Nephron (organoid): ENCODE data around the gene TMEM30B.
A peak's percentile ranks its signal among the peaks of the same experiment; 100 is the strongest.

Experiments used
- H3K27ac Mint-ChIP-seq, 3 experiments: 2 replicates each; pipeline ENCODE4 v1.8.0; 2020; ENCODE audit warnings: mixed read lengths in 3 of 3, mild to moderate bottlenecking in 2 of 3, moderate library complexity in 1 of 3
- H3K27me3 Mint-ChIP-seq: 2 replicates; pipeline ENCODE4 v1.8.0; 2021; ENCODE audit warnings: low read depth, mild to moderate bottlenecking, moderate library complexity, mixed read lengths
- H3K36me3 Mint-ChIP-seq: 2 replicates; pipeline ENCODE4 v1.8.0; 2020; ENCODE audit warnings: low read depth, mixed read lengths
- H3K4me1 Mint-ChIP-seq: 2 replicates; pipeline ENCODE4 v1.8.0; 2020; ENCODE audit warnings: mixed read lengths
- H3K4me3 Mint-ChIP-seq, 3 experiments: 2 replicates each; pipeline ENCODE4 v1.8.0; 2020; ENCODE audit warnings: mild to moderate bottlenecking in 3 of 3, mixed read lengths in 3 of 3, moderate library complexity in 2 of 3
- H3K9me3 Mint-ChIP-seq: 2 replicates; pipeline ENCODE4 v1.8.0; 2020; ENCODE audit warnings: mixed read lengths
- TF ChIP-seq, protein P1 (sequence below), 3 experiments: fragments of 200-600 bp; sonication (generic); IDR thresholded peaks; one replicate each; pipeline ENCODE4 v1.5.0; 2021; ENCODE audit warnings: antibody characterized with exemption in 3 of 3; ENCODE audit not compliant: unreplicated experiment in 3 of 3

TMEM30B gene, protein sequence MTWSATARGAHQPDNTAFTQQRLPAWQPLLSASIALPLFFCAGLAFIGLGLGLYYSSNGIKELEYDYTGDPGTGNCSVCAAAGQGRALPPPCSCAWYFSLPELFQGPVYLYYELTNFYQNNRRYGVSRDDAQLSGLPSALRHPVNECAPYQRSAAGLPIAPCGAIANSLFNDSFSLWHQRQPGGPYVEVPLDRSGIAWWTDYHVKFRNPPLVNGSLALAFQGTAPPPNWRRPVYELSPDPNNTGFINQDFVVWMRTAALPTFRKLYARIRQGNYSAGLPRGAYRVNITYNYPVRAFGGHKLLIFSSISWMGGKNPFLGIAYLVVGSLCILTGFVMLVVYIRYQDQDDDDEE

DNA sequence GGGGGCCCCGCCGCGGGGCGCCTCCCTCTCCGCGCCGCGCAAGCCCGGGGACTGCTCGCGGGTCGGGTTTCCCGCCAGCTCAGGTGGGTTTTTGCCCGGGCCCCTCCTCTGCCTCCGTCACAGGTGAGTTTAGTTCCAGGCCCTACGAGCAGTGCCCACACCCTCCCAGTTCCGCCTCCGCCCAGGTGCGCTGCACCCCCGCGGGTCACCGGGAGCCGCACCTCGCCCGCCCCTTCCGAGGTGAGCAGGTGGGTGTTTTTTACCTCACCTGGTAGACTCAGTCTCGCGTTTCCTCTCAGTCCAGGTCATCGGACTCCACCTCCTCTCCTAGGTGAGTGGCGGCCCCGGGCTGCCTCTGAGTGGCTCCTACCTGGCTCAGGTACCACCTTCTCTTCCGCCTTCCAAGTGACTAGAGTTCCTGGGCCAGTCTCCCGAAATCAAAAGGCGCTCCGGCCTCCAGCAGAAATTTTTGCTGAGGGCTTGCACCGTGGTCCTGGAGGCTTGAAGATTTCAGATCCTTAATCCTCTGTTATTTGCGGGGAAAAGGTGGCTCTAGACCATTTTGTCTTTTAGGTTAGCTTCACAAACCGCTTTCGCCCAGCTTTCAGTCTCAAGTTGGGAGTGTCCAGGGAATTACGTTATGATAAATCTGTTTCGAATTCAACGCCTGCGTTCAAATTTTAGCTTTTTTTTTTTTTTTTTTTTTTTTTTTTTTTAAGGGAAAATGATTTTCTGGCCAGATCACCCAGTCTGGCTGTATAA lies at the start of gene TMEM30B:
Gene TMEM30B (minus strand): TSS at position 153 of the 762 bp plus-strand sequence. CDS start 191 bp downstream, outside the sequence.
- TF ChIP-seq, protein P1, sequence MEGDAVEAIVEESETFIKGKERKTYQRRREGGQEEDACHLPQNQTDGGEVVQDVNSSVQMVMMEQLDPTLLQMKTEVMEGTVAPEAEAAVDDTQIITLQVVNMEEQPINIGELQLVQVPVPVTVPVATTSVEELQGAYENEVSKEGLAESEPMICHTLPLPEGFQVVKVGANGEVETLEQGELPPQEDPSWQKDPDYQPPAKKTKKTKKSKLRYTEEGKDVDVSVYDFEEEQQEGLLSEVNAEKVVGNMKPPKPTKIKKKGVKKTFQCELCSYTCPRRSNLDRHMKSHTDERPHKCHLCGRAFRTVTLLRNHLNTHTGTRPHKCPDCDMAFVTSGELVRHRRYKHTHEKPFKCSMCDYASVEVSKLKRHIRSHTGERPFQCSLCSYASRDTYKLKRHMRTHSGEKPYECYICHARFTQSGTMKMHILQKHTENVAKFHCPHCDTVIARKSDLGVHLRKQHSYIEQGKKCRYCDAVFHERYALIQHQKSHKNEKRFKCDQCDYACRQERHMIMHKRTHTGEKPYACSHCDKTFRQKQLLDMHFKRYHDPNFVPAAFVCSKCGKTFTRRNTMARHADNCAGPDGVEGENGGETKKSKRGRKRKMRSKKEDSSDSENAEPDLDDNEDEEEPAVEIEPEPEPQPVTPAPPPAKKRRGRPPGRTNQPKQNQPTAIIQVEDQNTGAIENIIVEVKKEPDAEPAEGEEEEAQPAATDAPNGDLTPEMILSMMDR (IDR thresholded peaks at IDR 0.05; ENCODE audit: unreplicated experiment in 3 of 3): no peak
- Mint-ChIP-seq H3K9me3 (no peaks in the 10 kb centered on the region), H3K4me1 (peaks cover 26% of the 10 kb centered on the region), H3K27me3 (peaks cover 76% of the 10 kb centered on the region), H3K36me3 (no peaks in the 10 kb centered on the region), H3K4me3 (peak within 1 kb of the TSS; percentile 82 to 92 (median 86)), H3K27ac (peak within 1 kb of the TSS; percentile 56 to 89 (median 56))

DNA sequence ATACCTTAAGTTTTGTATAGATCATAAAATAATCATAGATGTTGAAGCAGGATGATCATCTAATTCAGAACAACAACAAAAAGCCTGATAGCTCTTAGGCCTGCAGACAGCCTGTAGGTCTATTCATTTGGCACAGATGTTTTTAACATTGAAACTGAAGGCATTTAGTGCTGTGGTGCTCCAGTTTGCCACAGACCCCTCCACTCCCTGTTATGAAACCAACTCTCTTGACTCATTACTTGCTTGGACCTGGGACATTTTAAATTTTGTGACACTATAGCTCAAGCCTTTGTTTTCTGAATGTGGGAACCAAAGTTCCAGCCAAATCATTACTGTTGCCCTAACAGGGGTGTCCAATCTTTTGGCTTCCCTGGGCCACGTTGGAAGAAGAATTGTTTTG lies 49.4 kb upstream of the TMEM30B start:
- TF ChIP-seq, protein P1 (IDR thresholded peaks at IDR 0.05; ENCODE audit: unreplicated experiment in 3 of 3): no peak
- Mint-ChIP-seq H3K36me3 (no peaks in the 10 kb centered on the region), H3K27me3 (peaks cover 11% of the 10 kb centered on the region), H3K27ac (no peak overlapping the region), H3K4me3 (no peak overlapping the region), H3K9me3 (peaks cover 6% of the 10 kb centered on the region), H3K4me1 (no peaks in the 10 kb centered on the region)

DNA sequence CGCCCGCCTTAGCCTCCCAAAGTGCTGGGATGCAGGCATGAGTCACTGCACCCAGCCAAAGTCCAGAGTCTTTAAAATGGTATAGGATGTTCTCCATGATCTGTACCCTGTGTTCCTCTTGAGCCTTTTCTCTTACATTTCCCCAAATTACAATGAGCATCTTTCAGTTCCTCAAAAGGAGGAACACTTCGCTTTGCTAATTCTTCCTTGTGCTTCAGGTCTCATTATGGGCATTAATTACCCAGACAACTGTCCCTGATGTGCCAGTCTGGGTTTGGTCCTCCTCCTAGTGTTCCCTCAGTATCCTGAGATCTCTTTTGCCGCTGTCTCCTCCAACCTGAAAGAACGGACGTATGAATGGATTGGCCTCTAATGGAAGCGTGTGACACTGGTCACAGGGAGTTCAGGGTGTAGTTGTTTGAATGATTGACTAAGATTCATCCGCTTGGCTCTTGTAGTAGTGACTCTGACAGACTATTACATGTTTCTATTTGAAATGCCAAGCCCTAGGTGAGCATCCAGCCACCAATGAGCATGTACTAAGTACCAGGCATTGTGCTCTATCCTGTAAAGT lies 48.4 kb upstream of the TMEM30B start:
- Mint-ChIP-seq H3K4me3 (no peak overlapping the region), H3K4me1 (no peaks in the 10 kb centered on the region), H3K27ac (no peak overlapping the region), H3K36me3 (no peaks in the 10 kb centered on the region), H3K9me3 (peaks cover 6% of the 10 kb centered on the region), H3K27me3 (peaks cover 11% of the 10 kb centered on the region)
- TF ChIP-seq, protein P1 (IDR thresholded peaks at IDR 0.05; ENCODE audit: unreplicated experiment in 3 of 3): no peak

DNA sequence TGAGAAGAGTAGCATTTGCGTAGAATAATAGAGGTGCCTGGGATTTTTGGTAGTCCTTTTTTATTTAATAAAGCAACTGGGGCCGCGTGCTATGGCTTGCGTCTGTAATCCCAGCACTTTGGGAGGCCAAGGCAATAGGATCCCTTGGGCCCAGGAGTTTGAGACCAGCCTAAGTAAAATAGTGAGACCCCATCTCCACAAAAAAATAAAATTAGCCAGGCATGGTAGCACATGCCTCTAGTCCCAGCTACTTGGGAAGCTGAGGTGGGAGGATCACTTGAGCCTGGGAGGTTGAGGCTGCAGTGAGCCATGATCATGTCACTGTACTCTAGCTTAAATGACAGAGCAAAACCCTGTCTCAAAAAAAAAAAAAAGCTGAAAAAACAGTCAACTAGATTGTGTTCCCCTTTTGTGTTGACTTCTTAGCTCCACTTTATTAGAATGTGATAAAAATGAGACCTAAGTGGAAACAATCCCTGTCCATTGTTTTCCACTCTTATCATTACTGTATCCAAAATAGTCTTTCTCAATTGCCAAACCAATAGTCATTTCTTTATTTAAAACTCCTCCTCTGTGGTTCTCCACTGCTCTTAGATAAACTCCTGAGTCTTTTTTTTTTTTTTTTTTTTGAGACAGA lies 47.6 kb upstream of the TMEM30B start:
- Mint-ChIP-seq H3K9me3 (peaks cover 6% of the 10 kb centered on the region), H3K27ac (no peak overlapping the region), H3K4me3 (no peak overlapping the region), H3K36me3 (no peaks in the 10 kb centered on the region), H3K4me1 (no peaks in the 10 kb centered on the region), H3K27me3 (peaks cover 18% of the 10 kb centered on the region)
- TF ChIP-seq, protein P1 (IDR thresholded peaks at IDR 0.05; ENCODE audit: unreplicated experiment in 3 of 3): no peak

DNA sequence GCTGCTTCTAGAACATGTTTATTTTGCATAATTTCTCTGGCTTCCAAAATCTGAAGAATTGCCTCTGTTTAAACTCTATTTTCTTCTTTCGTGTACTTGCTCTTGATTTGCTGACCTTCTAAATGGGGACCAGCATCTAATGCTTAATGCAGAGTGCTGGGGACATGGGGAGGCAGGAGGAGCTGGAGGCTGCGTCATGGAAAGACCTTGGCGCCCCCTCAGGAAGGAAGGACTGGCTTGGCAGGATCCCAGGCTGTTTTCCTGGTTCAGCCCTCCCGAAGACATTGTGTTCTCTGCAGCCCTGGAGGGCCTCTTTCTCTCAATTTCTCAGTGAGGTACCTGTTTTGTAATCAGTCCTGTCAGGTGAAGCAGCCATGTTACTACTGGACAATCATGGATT lies 45.7 kb upstream of the TMEM30B start:
- no peak overlapping the region for H3K4me3 Mint-ChIP-seq

More for the DNA sequence above, 45.7 kb upstream of the TMEM30B start:
- Mint-ChIP-seq H3K36me3 (no peaks in the 10 kb centered on the region), H3K27ac (no peak overlapping the region), H3K4me1 (no peaks in the 10 kb centered on the region), H3K9me3 (peaks cover 6% of the 10 kb centered on the region), H3K27me3 (peaks cover 36% of the 10 kb centered on the region)
- TF ChIP-seq, protein P1 (IDR thresholded peaks at IDR 0.05; ENCODE audit: unreplicated experiment in 3 of 3): no peak
